HepG2 (cell line): ENCODE results near the gene GSC. TPM values are rescaled to one million over a fixed set of nuclear protein-coding genes. Genes with fewer than 3 reads are reported as not detected.

Source experiments
- ATAC-seq: fragments of 200-7000 bp; cut with Tn5 transposase; 3 replicates; pipeline ENCODE4 v1.9.1; 2020; ENCODE audit warnings: mild to moderate bottlenecking, moderate library complexity
- BruUV-seq: library from RNA; stranded (reverse); fragments of 400-500 nt; replicated peaks from 2 replicates; lab custom pipeline; 2021; lab: Mats Ljungman, UMichigan
- CTCF ChIA-PET: fragments of 300-600 bp; formaldehyde crosslinking; extraction: SDS; loops from one replicate; lab custom pipeline; 2021; ENCODE audit warnings: low total read pairs, inconsistent platforms, low intra/inter-chr PET ratio; lab: Yijun Ruan, JAX
- POLR2A ChIA-PET: fragments of 350-600 bp; sonication (Branson Sonifier 250); formaldehyde crosslinking; loops from one replicate; lab custom pipeline; 2020; ENCODE audit warnings: antibody characterized with exemption, inconsistent platforms; lab: Yijun Ruan, JAX
- DNase-seq: peaks from one replicate; pipeline ENCODE4 v3.0.0-alpha.2; 2015; ENCODE audit warnings: low spot score
- FAIRE-seq: peaks from 3 replicates; lab custom pipeline; 2011; peaks lifted over from hg19 to GRCh38; lab: Jason Lieb, UNC
- H2AFZ ChIP-seq: one replicate; pipeline ENCODE4 v1.6.1; 2011; ENCODE audit warnings: low read length, inconsistent platforms
- H3K27ac ChIP-seq: fragments of 300-600 bp; 3 replicates; pipeline ENCODE4 v1.8.0; 2011; ENCODE audit warnings: mixed run types, mild to moderate bottlenecking, mixed read lengths, low read length, inconsistent platforms; ENCODE audit not compliant: insufficient read depth; ENCODE audit errors: extremely low read length
- H3K27me3 ChIP-seq, 2 experiments: fragments of 200-600 bp in 1 of 2; 2 replicates in 1 of 2; 3 replicates in 1 of 2; pipeline versions ENCODE4 v1.6.0 to v1.8.0; 2011; ENCODE audit warnings: low read length in 2 of 2, mild to moderate bottlenecking in 2 of 2, moderate library complexity in 2 of 2, inconsistent platforms in 1 of 2; ENCODE audit not compliant: insufficient read depth in 2 of 2, control insufficient read depth in 1 of 2
- H3K36me3 ChIP-seq, 2 experiments: fragments of 200-600 bp in 1 of 2; replicated peaks in 1 of 2; 2 replicates in 1 of 2; 3 replicates in 1 of 2; pipeline versions ENCODE4 v1.5.1 to v1.8.0; 2011; ENCODE audit warnings: low read length in 2 of 2, inconsistent platforms in 1 of 2; ENCODE audit not compliant: insufficient read depth in 2 of 2, control insufficient read depth in 1 of 2
- H3K4me1 ChIP-seq: 2 replicates; pipeline ENCODE4 v1.5.1; 2012; ENCODE audit warnings: low read length, inconsistent platforms; ENCODE audit not compliant: insufficient read depth
- H3K4me2 ChIP-seq: 2 replicates; pipeline ENCODE4 v1.6.0; 2011; ENCODE audit warnings: low read depth, low read length, inconsistent platforms
- H3K4me3 ChIP-seq, 3 experiments: fragments of 200-600 bp in 1 of 3; sonication (generic), shearing (Covaris generic) in 1 of 3; replicated peaks in 1 of 3; 2 replicates each; pipeline ENCODE4 v1.5.1; 2011 to 2016; ENCODE audit warnings: low read length in 3 of 3, inconsistent platforms in 2 of 3, low read depth in 2 of 3, mild to moderate bottlenecking in 2 of 3, control low read depth in 1 of 3, mixed read lengths in 1 of 3; ENCODE audit not compliant: insufficient read depth in 1 of 3
- H3K79me2 ChIP-seq: one replicate; pipeline ENCODE4 v1.6.1; 2011; ENCODE audit warnings: low read length, inconsistent platforms; ENCODE audit not compliant: insufficient read depth
- H3K9ac ChIP-seq: 2 replicates; pipeline ENCODE4 v1.6.0; 2011; ENCODE audit warnings: mild to moderate bottlenecking, low read depth, low read length, inconsistent platforms; ENCODE audit not compliant: insufficient read depth
- H3K9me3 ChIP-seq: 2 replicates; pipeline ENCODE4 v1.5.1; 2012; ENCODE audit warnings: mild to moderate bottlenecking, low read length
- H4K20me1 ChIP-seq: 2 replicates; pipeline ENCODE4 v1.6.0; 2011; ENCODE audit warnings: inconsistent platforms, mild to moderate bottlenecking, low read length, moderate library complexity; ENCODE audit not compliant: insufficient read depth
- HIVEP1 ChIP-seq: sonication (generic); formaldehyde crosslinking; IDR thresholded peaks from 2 replicates; pipeline ENCODE4 v1.4.0; 2020; ENCODE audit warnings: mild to moderate bottlenecking, missing genetic modification reagents
- MATR3 ChIP-seq: sonication (generic); formaldehyde crosslinking; IDR thresholded peaks from 2 replicates; pipeline ENCODE4 v1.4.0; 2020; ENCODE audit warnings: missing genetic modification reagents
- MBD4 ChIP-seq: IDR thresholded peaks from 2 replicates; pipeline ENCODE4 v1.6.1; 2012; ENCODE audit warnings: low read length, inconsistent platforms, borderline replicate concordance
- ZNF646 ChIP-seq: sonication (generic); formaldehyde crosslinking; IDR thresholded peaks from 2 replicates; pipeline ENCODE4 v1.9.0; 2021; ENCODE audit warnings: mild to moderate bottlenecking, missing genetic modification reagents
- WGBS: methylation state at CpG from one replicate; pipeline ENCODE4 v1.1.6; 2017; ENCODE audit warnings: low lambda C conversion rate; 5-methylcytosine and 5-hydroxymethylcytosine counted together
- in situ Hi-C: cut with HindIII; loops from 2 replicates; pipeline ENCODE4 v1.10.0; 2017; ENCODE audit warnings: low pct_unique_long_range_greater_than_20kb; ENCODE audit not compliant: extremely low pct_ligation_motif_present
- intact Hi-C: fragments of 100-400 bp; cut with micrococcal nuclease; formaldehyde crosslinking; loops from one replicate; pipeline ENCODE4 v1.10.0; 2022; ENCODE audit not compliant: unreplicated experiment
- polyA plus RNA-seq, 8 experiments: library from polyadenylated mRNA; depleted of rRNA in 3 of 8; stranded (reverse) in 7 of 8; unstranded in 1 of 8; fragments of >200 nt; fragmentation: Illumina TruSeq in 4 of 8; extraction: Trizol in 4 of 8; gene quantifications; 2 replicates each; pipeline versions ENCODE4 v1.2.1 to v1.2.3, GENCODE V29; 2011 to 2016; ENCODE audit warnings: low read depth in 4 of 8, missing spikeins in 1 of 8, mixed read lengths in 1 of 8; ENCODE audit not compliant: insufficient read depth in 1 of 8
- total RNA-seq, 5 experiments: library from RNA; depleted of rRNA; stranded (reverse); fragments of >200 nt; fragmentation: Illumina TruSeq; extraction: Trizol; gene quantifications; 2 replicates each; pipeline ENCODE4 v1.2.3, GENCODE V29; 2016; ENCODE audit warnings: low read depth in 1 of 5

The GSC gene
- total and polyA plus RNA-seq, 2 of the 13 experiments (the other 11 are each of a cell fraction or from before 2014, with no cell fraction given): not detected

GRCh38 chr14:94774344-94775090 is 4.6 kb upstream of the GSC start (continued):
- TF ChIP-seq ZNF646 (CRISPR knock-in tag) (no peak), MATR3 (no peak), MBD4 (no peak)

GRCh38 chr14:94773655-94774343 is 3.9 kb upstream of the GSC start:
- no peak for TF ChIP-seq HIVEP1 (CRISPR knock-in tag)
- TF ChIP-seq, all 625 proteins: peak for 0
- Histone ChIP-seq H3K9me3 (no peaks in the 10 kb centered on the region), H3K27ac (no peak overlapping the region), H2AFZ (no peak overlapping the region), H3K4me1 (peaks cover 9% of the 10 kb centered on the region), H3K4me2 (no peak overlapping the region), H3K9ac (no peak overlapping the region), H3K36me3 (no peaks in the 10 kb centered on the region), H3K27me3 (peaks cover 8 to 85% of the 10 kb centered on the region in 2 experiments), H4K20me1 (no peaks in the 10 kb centered on the region), H3K79me2 (no peaks in the 10 kb centered on the region), H3K4me3 (no peak overlapping the region)
- no TSS peak for BruUV-seq
- POLR2A ChIA-PET: no interaction called here
- CTCF ChIA-PET: no interaction called here
- ATAC-seq (no peak), FAIRE-seq (no peak), DNase-seq (no peak)
- intact Hi-C loops: no loop called here
- WGBS: 38% methylated on average over 35 of the region's 36 CpGs
- in situ Hi-C loops: no loop called here
